ENCODE data around the gene ADD1.

The ADD1 gene

GRCh38 chr4:2878346-2878745 lies 34.7 kb downstream of the ADD1 start:
- H3K4me3 ChIP-seq (ENCODE audit: low read depth, low read length): no peak overlapping the region
- in situ Hi-C loops (cut with HindIII; ENCODE audit: low sequenced_read_pairs): no loop called here
- DNase-seq (ENCODE audit: low read depth, low spot score): no peak
- TF ChIP-seq, protein P1, sequence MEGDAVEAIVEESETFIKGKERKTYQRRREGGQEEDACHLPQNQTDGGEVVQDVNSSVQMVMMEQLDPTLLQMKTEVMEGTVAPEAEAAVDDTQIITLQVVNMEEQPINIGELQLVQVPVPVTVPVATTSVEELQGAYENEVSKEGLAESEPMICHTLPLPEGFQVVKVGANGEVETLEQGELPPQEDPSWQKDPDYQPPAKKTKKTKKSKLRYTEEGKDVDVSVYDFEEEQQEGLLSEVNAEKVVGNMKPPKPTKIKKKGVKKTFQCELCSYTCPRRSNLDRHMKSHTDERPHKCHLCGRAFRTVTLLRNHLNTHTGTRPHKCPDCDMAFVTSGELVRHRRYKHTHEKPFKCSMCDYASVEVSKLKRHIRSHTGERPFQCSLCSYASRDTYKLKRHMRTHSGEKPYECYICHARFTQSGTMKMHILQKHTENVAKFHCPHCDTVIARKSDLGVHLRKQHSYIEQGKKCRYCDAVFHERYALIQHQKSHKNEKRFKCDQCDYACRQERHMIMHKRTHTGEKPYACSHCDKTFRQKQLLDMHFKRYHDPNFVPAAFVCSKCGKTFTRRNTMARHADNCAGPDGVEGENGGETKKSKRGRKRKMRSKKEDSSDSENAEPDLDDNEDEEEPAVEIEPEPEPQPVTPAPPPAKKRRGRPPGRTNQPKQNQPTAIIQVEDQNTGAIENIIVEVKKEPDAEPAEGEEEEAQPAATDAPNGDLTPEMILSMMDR (IDR thresholded peaks at IDR 0.05; ENCODE audit: low read depth, low read length): no peak

GRCh38 chr4:2879026-2879425 lies 35.4 kb downstream of the ADD1 start:
- TF ChIP-seq, protein P1 (IDR thresholded peaks at IDR 0.05; ENCODE audit: low read depth, low read length): no peak
- in situ Hi-C loops (cut with HindIII; ENCODE audit: low sequenced_read_pairs): no loop called here
- no peak overlapping the region for H3K4me3 ChIP-seq (ENCODE audit: low read depth, low read length)
- DNase-seq (ENCODE audit: low read depth, low spot score): no peak

- TF ChIP-seq, protein P1 (IDR thresholded peaks at IDR 0.05; ENCODE audit: low read depth, low read length): no peak
Measured at GRCh38 chr4:2881431-2881830, 37.8 kb downstream of the ADD1 start.

DNA sequence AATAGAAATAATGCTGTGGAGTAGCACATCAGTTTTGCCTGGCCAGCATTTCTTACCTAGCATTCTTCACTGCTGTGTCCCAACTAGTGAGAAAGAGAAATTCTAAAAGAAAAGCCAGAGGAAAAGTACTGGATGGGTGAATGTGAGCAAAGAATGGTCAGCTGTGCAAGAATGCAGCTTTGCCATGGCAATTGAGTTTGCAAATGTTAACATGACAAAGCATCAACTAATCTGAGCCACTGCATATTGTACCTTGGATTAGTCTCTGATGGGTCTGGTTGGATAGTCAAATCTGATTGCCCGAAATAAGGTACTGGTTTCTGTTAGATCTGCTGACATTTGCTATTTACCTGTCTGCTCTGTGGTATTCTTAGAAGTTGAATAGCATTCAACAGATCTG lies 38.7 kb downstream of the ADD1 start:
- in situ Hi-C loops (cut with HindIII; ENCODE audit: low sequenced_read_pairs): no loop called here
- TF ChIP-seq, protein P1 (IDR thresholded peaks at IDR 0.05; ENCODE audit: low read depth, low read length): no peak

More at GRCh38 chr4:2881431-2881830, 37.8 kb downstream of the ADD1 start:
- no peak for DNase-seq (ENCODE audit: low read depth, low spot score)
- no peak overlapping the region for H3K4me3 ChIP-seq (ENCODE audit: low read depth, low read length)
- in situ Hi-C loops (cut with HindIII; ENCODE audit: low sequenced_read_pairs): no loop called here

DNA sequence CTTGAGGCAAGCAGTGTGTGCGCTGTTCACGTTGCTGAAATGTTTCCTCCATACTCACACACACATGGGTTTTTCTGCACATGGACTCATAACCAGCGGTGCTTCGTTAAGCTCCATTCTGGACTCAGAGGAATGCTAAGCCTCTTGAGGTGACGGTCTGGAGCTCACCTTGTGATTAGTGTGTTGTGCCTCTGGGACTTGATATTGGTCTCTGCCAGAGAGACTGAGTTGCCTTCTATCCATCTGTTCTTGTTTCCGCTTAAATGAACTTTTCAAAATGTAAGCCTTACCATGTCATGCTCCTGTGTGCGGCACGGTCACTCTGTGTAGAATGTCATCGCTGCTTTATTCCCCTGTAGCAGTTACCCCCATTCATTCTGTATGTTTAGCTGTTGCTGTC lies 42.5 kb downstream of the ADD1 start:
- TF ChIP-seq, protein P1 (IDR thresholded peaks at IDR 0.05; ENCODE audit: low read depth, low read length): no peak
- in situ Hi-C loops (cut with HindIII; ENCODE audit: low sequenced_read_pairs): no loop called here
- no peak overlapping the region for H3K4me3 ChIP-seq (ENCODE audit: low read depth, low read length)

More for the DNA sequence above, 38.7 kb downstream of the ADD1 start:
- no peak for DNase-seq (ENCODE audit: low read depth, low spot score)
- H3K4me3 ChIP-seq (ENCODE audit: low read depth, low read length): no peak overlapping the region

GRCh38 chr4:2886622-2887021 lies 43.0 kb downstream of the ADD1 start:
- no peak for DNase-seq (ENCODE audit: low read depth, low spot score)
- in situ Hi-C loops (cut with HindIII; ENCODE audit: low sequenced_read_pairs): no loop called here
- TF ChIP-seq, protein P1 (IDR thresholded peaks at IDR 0.05; ENCODE audit: low read depth, low read length): no peak

More for the DNA sequence above, 42.5 kb downstream of the ADD1 start:
- DNase-seq (ENCODE audit: low read depth, low spot score): no peak

GRCh38 chr4:2887343-2887742 lies 43.7 kb downstream of the ADD1 start:
- no peak for DNase-seq (ENCODE audit: low read depth, low spot score)
- in situ Hi-C loops (cut with HindIII; ENCODE audit: low sequenced_read_pairs): no loop called here
- TF ChIP-seq, protein P1 (IDR thresholded peaks at IDR 0.05; ENCODE audit: low read depth, low read length): no peak

More at GRCh38 chr4:2886622-2887021, 43.0 kb downstream of the ADD1 start:
- H3K4me3 ChIP-seq (ENCODE audit: low read depth, low read length): no peak overlapping the region

More at GRCh38 chr4:2887343-2887742, 43.7 kb downstream of the ADD1 start:
- no peak overlapping the region for H3K4me3 ChIP-seq (ENCODE audit: low read depth, low read length)

Measured in astrocyte of the spinal cord (primary cell).